HCT116 (cell line): ENCODE data around the gene ACAD9. TPM values are rescaled to one million over a fixed set of nuclear protein-coding genes. Genes with fewer than 3 reads are reported as not detected.

Source experiments
- ATAC-seq: fragments of 200-7000 bp; cut with Tn5 transposase; 2 replicates; pipeline ENCODE4 v1.9.1; 2020; ENCODE audit warnings: mild to moderate bottlenecking, moderate library complexity
- BruUV-seq: library from RNA; stranded (reverse); fragments of 400-500 nt; replicated peaks from 2 replicates; lab custom pipeline; 2021; lab: Mats Ljungman, UMichigan
- CTCF ChIA-PET: fragments of 300-600 bp; sonication (Branson Sonifier 250); formaldehyde crosslinking; loops from one replicate; lab custom pipeline; 2021; ENCODE audit warnings: antibody characterized with exemption; lab: Charles Lee
- POLR2A ChIA-PET: fragments of 300-600, 350-600 bp; sonication (Branson Sonifier 250); formaldehyde crosslinking; loops from one replicate; lab custom pipeline; 2021; ENCODE audit warnings: antibody characterized with exemption; lab: Charles Lee
- RAD21 ChIA-PET, 2 experiments: fragments of 300-600 bp; sonication (Branson Sonifier 250); formaldehyde crosslinking; loops; one replicate each; lab custom pipeline; 2023; ENCODE audit warnings: low total read pairs in 2 of 2; ENCODE audit not compliant: uncharacterized antibody in 2 of 2, unreplicated experiment in 2 of 2, low non-redundant PET in 1 of 2; lab: Charles Lee
- DNase-seq: peaks from one replicate; pipeline ENCODE4 v3.0.0-alpha.2; 2010; ENCODE audit warnings: low read depth, low spot score
- H2AFZ ChIP-seq: fragments of 200-600 bp; shearing (Covaris generic), sonication (generic); 2 replicates; pipeline ENCODE4 v1.6.1; 2017; ENCODE audit warnings: low read depth, mixed run types, mixed read lengths, antibody characterized with exemption, low read length; ENCODE audit not compliant: poor library complexity, severe bottlenecking
- H3K27ac ChIP-seq: 2 replicates; pipeline ENCODE4 v1.5.1; 2012; ENCODE audit warnings: low read depth, low read length
- H3K27me3 ChIP-seq: fragments of 200-600 bp; sonication (generic); 2 replicates; pipeline ENCODE4 v1.6.1; 2016; ENCODE audit warnings: mixed run types, low read length, mixed read lengths; ENCODE audit not compliant: insufficient read depth
- H3K36me3 ChIP-seq, 2 experiments: fragments of 200-500 bp in 1 of 2; fragments of 200-600 bp in 1 of 2; sonication (Bioruptor generic) in 1 of 2; sonication (generic) in 1 of 2; 2 replicates each; pipeline versions ENCODE4 v1.5.1 to v1.6.1; 2014 to 2016; ENCODE audit warnings: low read length in 2 of 2, inconsistent platforms in 1 of 2, mixed read lengths in 1 of 2, mixed run types in 1 of 2; ENCODE audit not compliant: insufficient read depth in 2 of 2, control insufficient read depth in 1 of 2
- H3K4me1 ChIP-seq, 2 experiments: fragments of 200-600 bp in 1 of 2; sonication (generic) in 1 of 2; 2 replicates each; pipeline versions ENCODE4 v1.5.1 to v1.6.1; 2012 to 2017; ENCODE audit warnings: low read length in 2 of 2, inconsistent platforms in 1 of 2, mild to moderate bottlenecking in 1 of 2, mixed read lengths in 1 of 2, mixed run types in 1 of 2, moderate library complexity in 1 of 2; ENCODE audit not compliant: insufficient read depth in 2 of 2, control insufficient read depth in 1 of 2
- H3K4me2 ChIP-seq: fragments of 200-600 bp; sonication (generic); 2 replicates; pipeline ENCODE4 v1.6.1; 2017; ENCODE audit warnings: mixed run types, low read length, mixed read lengths
- H3K4me3 ChIP-seq, 2 experiments: fragments of 200-600 bp in 1 of 2; sonication (generic) in 1 of 2; replicated peaks in 1 of 2; 2 replicates each; pipeline ENCODE4 v1.5.1; 2011 to 2016; ENCODE audit warnings: low read length in 2 of 2, control low read depth in 1 of 2, low read depth in 1 of 2, mild to moderate bottlenecking in 1 of 2, mixed read lengths in 1 of 2, mixed run types in 1 of 2
- H3K79me2 ChIP-seq: fragments of 200-600 bp; sonication (generic); 2 replicates; pipeline ENCODE4 v1.6.1; 2017; ENCODE audit warnings: mild to moderate bottlenecking, mixed run types, low read length, moderate library complexity, mixed read lengths; ENCODE audit not compliant: insufficient read depth
- H3K9ac ChIP-seq: fragments of 200-600 bp; sonication (generic); 2 replicates; pipeline ENCODE4 v1.6.1; 2016; ENCODE audit warnings: low read length, mixed read lengths
- H3K9me2 ChIP-seq: fragments of 200-600 bp; sonication (generic), shearing (Covaris generic); 2 replicates; pipeline ENCODE4 v1.6.1; 2017; ENCODE audit warnings: mixed run types, mild to moderate bottlenecking, moderate library complexity; ENCODE audit not compliant: insufficient read depth
- H3K9me3 ChIP-seq, 2 experiments: fragments of 200-500 bp in 1 of 2; fragments of 200-600 bp in 1 of 2; sonication (Bioruptor generic) in 1 of 2; sonication (generic) in 1 of 2; 2 replicates each; pipeline ENCODE4 v1.6.1; 2014 to 2017; ENCODE audit warnings: low read length in 2 of 2, mixed read lengths in 2 of 2, inconsistent platforms in 1 of 2, low read depth in 1 of 2, mild to moderate bottlenecking in 1 of 2, mixed run types in 1 of 2, moderate library complexity in 1 of 2; ENCODE audit not compliant: control insufficient read depth in 1 of 2, insufficient read depth in 1 of 2
- H4K20me1 ChIP-seq: fragments of 200-600 bp; sonication (generic), shearing (Covaris generic); 2 replicates; pipeline ENCODE4 v1.6.1; 2017; ENCODE audit warnings: mixed run types, mild to moderate bottlenecking, moderate library complexity; ENCODE audit not compliant: insufficient read depth
- CBX3 ChIP-seq: IDR thresholded peaks from 2 replicates; pipeline ENCODE4 v1.6.1; 2012; ENCODE audit warnings: low read depth
- CEBPB ChIP-seq: IDR thresholded peaks from 2 replicates; pipeline ENCODE4 v1.6.1; 2012; ENCODE audit warnings: low read depth
- JUND ChIP-seq: IDR thresholded peaks from 2 replicates; pipeline ENCODE4 v1.6.1; 2012
- POLR2AphosphoS5 ChIP-seq: IDR thresholded peaks from 2 replicates; pipeline ENCODE4 v1.6.1; 2011; ENCODE audit warnings: mild to moderate bottlenecking, low read depth, low read length, moderate library complexity
- RAD21 ChIP-seq: IDR thresholded peaks from 2 replicates; pipeline ENCODE4 v1.6.1; 2012; ENCODE audit warnings: low read depth, mild to moderate bottlenecking
- SIN3A ChIP-seq: IDR thresholded peaks from 2 replicates; pipeline ENCODE4 v1.6.1; 2012; ENCODE audit warnings: low read depth
- SP1 ChIP-seq: IDR thresholded peaks from 2 replicates; pipeline ENCODE4 v1.6.1; 2012; ENCODE audit warnings: low read depth
- SRF ChIP-seq: IDR thresholded peaks from 2 replicates; pipeline ENCODE4 v1.6.1; 2012; ENCODE audit warnings: low read depth
- TCF7L2 ChIP-seq: IDR thresholded peaks from 2 replicates; pipeline ENCODE4 v1.7.0; 2011; ENCODE audit warnings: borderline replicate concordance, inconsistent platforms; ENCODE audit not compliant: insufficient read depth, insufficient read length; ENCODE audit errors: extremely low read depth
- YY1 ChIP-seq: IDR thresholded peaks from 2 replicates; pipeline ENCODE4 v1.6.1; 2011; ENCODE audit warnings: low read length, low read depth, moderate library complexity, mild to moderate bottlenecking; ENCODE audit not compliant: insufficient replicate concordance; ENCODE audit errors: extremely low read depth
- ZNF274 ChIP-seq: fragments of 200-500 bp; sonication (Bioruptor generic); IDR thresholded peaks from 2 replicates; pipeline ENCODE4 v1.6.1; 2014; ENCODE audit warnings: mild to moderate bottlenecking, low read depth, low read length, inconsistent platforms
- intact Hi-C: fragments of 100-400 bp; cut with micrococcal nuclease; formaldehyde crosslinking; loops from 2 replicates; pipeline ENCODE4 v1.10.0; 2022
- total RNA-seq: library from RNA; stranded (reverse); gene quantifications from one replicate; pipeline ENCODE4 v1.2.1, GENCODE V29; 2021; ENCODE audit not compliant: unreplicated experiment
- TF ChIP-seq, protein P1 (sequence below), 3 experiments: fragments of 200-600 bp in 1 of 3; sonication (generic) in 1 of 3; IDR thresholded peaks in 2 of 3; conservative IDR thresholded peaks in 1 of 3; 2 replicates each; pipeline ENCODE4 v1.5.1; 2012 to 2017; ENCODE audit warnings: low read depth in 2 of 3, low read length in 2 of 3, antibody characterized with exemption in 1 of 3, borderline replicate concordance in 1 of 3, control low read depth in 1 of 3, mild to moderate bottlenecking in 1 of 3, mixed read lengths in 1 of 3, mixed run types in 1 of 3, moderate library complexity in 1 of 3; ENCODE audit not compliant: insufficient read depth in 1 of 3
- TF ChIP-seq, protein P2 (sequence below): IDR thresholded peaks from 2 replicates; pipeline ENCODE4 v1.6.1; 2012
- TF ChIP-seq, protein P3 (sequence below): IDR thresholded peaks from 2 replicates; pipeline ENCODE4 v1.6.1; 2011; ENCODE audit warnings: mild to moderate bottlenecking, low read length, moderate library complexity; ENCODE audit not compliant: insufficient replicate concordance; ENCODE audit errors: extremely low read depth

Gene ACAD9
- total RNA-seq, 1 experiment from 2014 or later = 55.8 TPM

DNA sequence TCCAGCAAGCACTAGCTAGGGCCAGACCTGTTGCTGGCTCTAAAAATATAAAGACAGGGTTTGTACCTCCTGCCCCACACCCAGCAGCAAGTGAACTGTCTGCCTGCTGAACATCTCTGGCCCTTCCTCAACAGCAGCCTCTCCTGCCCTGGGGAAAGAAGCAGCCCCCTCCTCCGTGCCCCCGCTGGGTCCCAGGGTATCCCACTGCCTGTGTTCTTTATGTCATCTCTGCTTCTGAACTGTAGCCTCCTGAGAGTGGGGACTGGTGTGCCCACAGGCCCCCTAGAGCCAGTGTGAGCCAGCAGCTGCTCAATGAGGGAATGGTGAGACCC is 54.5 kb downstream of the ACAD9 start:
- H3K4me1 ChIP-seq = no peaks in the 10 kb centered on the region
- H3K36me3 ChIP-seq = no peaks in the 10 kb centered on the region
- H2AFZ ChIP-seq = no peak overlapping the region
- CTCF ChIA-PET = no interaction called here
- no peak overlapping the region for H3K4me3 ChIP-seq
- H3K9me2 ChIP-seq = no peaks in the 10 kb centered on the region
- no peak for DNase-seq
- RAD21 ChIA-PET = no interaction called here
- H3K27ac ChIP-seq = no peak overlapping the region
- H4K20me1 ChIP-seq = no peaks in the 10 kb centered on the region
- no peaks in the 10 kb centered on the region for H3K9me3 ChIP-seq
- POLR2A ChIA-PET = no interaction called here
- no peak overlapping the region for H3K4me2 ChIP-seq
- no peaks in the 10 kb centered on the region for H3K79me2 ChIP-seq
- H3K9ac ChIP-seq = no peak overlapping the region
- no peak for ATAC-seq
- TF ChIP-seq, protein P1, sequence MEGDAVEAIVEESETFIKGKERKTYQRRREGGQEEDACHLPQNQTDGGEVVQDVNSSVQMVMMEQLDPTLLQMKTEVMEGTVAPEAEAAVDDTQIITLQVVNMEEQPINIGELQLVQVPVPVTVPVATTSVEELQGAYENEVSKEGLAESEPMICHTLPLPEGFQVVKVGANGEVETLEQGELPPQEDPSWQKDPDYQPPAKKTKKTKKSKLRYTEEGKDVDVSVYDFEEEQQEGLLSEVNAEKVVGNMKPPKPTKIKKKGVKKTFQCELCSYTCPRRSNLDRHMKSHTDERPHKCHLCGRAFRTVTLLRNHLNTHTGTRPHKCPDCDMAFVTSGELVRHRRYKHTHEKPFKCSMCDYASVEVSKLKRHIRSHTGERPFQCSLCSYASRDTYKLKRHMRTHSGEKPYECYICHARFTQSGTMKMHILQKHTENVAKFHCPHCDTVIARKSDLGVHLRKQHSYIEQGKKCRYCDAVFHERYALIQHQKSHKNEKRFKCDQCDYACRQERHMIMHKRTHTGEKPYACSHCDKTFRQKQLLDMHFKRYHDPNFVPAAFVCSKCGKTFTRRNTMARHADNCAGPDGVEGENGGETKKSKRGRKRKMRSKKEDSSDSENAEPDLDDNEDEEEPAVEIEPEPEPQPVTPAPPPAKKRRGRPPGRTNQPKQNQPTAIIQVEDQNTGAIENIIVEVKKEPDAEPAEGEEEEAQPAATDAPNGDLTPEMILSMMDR (IDR thresholded peaks at IDR 0.05 in 2 of 3, conservative IDR thresholded peaks at IDR 0.05 in 1 of 3; ENCODE audit: borderline replicate concordance in 1 of 3, insufficient read depth in 1 of 3, low read depth in 2 of 3, low read length in 2 of 3) = no peak
- no peak for TF ChIP-seq YY1
- no peak for TF ChIP-seq SP1
- TF ChIP-seq, protein P2, sequence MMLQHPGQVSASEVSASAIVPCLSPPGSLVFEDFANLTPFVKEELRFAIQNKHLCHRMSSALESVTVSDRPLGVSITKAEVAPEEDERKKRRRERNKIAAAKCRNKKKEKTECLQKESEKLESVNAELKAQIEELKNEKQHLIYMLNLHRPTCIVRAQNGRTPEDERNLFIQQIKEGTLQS = no peak
- no peak for TF ChIP-seq SRF
- TF ChIP-seq CBX3 = no peak
- no peak for TF ChIP-seq SIN3A
- TF ChIP-seq, all 23 proteins: peak for 0
- no peaks in the 10 kb centered on the region for H3K27me3 ChIP-seq
- intact Hi-C loops = no loop called here
- BruUV-seq = no TSS peak

DNA sequence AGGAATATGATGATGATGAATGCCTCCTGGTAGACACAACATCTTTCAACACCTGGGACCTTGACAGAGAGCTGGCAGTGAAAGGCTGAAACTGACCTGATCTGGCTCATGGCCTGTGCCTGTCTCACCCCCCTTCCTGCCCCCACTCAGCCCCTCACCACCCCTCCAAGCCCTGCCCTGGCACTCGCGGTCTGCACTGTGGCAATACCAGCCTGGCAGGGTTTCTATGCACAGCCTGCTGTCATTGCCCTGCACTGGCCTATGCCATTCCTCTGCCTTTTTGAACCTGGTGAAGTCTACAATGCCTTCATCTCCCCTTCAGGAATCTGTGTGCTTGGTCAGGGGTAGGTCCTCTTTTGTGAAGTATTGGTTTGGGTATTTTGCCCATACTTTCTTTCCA is 56.5 kb downstream of the ACAD9 start:
- no peaks in the 10 kb centered on the region for H3K9me2 ChIP-seq
- no peaks in the 10 kb centered on the region for H3K9me3 ChIP-seq
- no peak overlapping the region for H2AFZ ChIP-seq
- CTCF ChIA-PET = no interaction called here
- no peak overlapping the region for H3K27ac ChIP-seq
- H3K9ac ChIP-seq = no peak overlapping the region
- no peaks in the 10 kb centered on the region for H3K27me3 ChIP-seq
- POLR2A ChIA-PET = no interaction called here
- H3K4me3 ChIP-seq = no peak overlapping the region
- no peak for ATAC-seq
- H3K4me1 ChIP-seq = no peaks in the 10 kb centered on the region
- no peak for TF ChIP-seq JUND
- no peak for TF ChIP-seq POLR2AphosphoS5
- TF ChIP-seq CEBPB = no peak
- no peak for TF ChIP-seq SRF
- no peak for TF ChIP-seq YY1
- TF ChIP-seq ZNF274 = no peak
- TF ChIP-seq, protein P3, sequence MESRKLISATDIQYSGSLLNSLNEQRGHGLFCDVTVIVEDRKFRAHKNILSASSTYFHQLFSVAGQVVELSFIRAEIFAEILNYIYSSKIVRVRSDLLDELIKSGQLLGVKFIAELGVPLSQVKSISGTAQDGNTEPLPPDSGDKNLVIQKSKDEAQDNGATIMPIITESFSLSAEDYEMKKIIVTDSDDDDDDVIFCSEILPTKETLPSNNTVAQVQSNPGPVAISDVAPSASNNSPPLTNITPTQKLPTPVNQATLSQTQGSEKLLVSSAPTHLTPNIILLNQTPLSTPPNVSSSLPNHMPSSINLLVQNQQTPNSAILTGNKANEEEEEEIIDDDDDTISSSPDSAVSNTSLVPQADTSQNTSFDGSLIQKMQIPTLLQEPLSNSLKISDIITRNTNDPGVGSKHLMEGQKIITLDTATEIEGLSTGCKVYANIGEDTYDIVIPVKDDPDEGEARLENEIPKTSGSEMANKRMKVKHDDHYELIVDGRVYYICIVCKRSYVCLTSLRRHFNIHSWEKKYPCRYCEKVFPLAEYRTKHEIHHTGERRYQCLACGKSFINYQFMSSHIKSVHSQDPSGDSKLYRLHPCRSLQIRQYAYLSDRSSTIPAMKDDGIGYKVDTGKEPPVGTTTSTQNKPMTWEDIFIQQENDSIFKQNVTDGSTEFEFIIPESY = no peak
- TF ChIP-seq CBX3 = no peak
- TF ChIP-seq, protein P2 = no peak
- TF ChIP-seq TCF7L2 = no peak
- TF ChIP-seq RAD21 = no peak
- RAD21 ChIA-PET = no interaction called here
- no TSS peak for BruUV-seq
- no peak for DNase-seq
- intact Hi-C loops = no loop called here
- H3K4me2 ChIP-seq = no peak overlapping the region
- no peaks in the 10 kb centered on the region for H3K36me3 ChIP-seq
- no peaks in the 10 kb centered on the region for H3K79me2 ChIP-seq
- no peaks in the 10 kb centered on the region for H4K20me1 ChIP-seq
